Prostate gland (tissue), 2 donors: ENCODE data around the gene PSPN. TPM values are rescaled to one million over a fixed set of nuclear protein-coding genes. Genes with fewer than 3 reads are reported as not detected.

Experiments
- DNase-seq: peaks from one replicate; pipeline ENCODE4 v3.0.0-alpha.2; 2019; ENCODE audit warnings: low spot score
- H3K27ac ChIP-seq, 2 donors: fragments of 200-600 bp; sonication (generic); 2 replicates each; pipeline ENCODE4 v1.5.1; 2017 to 2019
- H3K27me3 ChIP-seq: fragments of 200-600 bp; sonication (generic); replicated peaks from 2 replicates; pipeline ENCODE4 v1.5.1; 2019; ENCODE audit not compliant: insufficient read depth
- H3K36me3 ChIP-seq, 2 donors: fragments of 200-600 bp; sonication (generic); 1 replicate in 1 of 2; 2 replicates in 1 of 2; pipeline versions ENCODE4 v1.5.1 to v1.8.1; 2017 to 2019
- H3K4me1 ChIP-seq: fragments of 200-600 bp; sonication (generic); replicated peaks from 2 replicates; pipeline ENCODE4 v1.5.1; 2019
- H3K4me3 ChIP-seq, 2 donors: fragments of 200-600 bp; sonication (generic); 2 replicates each; pipeline ENCODE4 v1.5.1; 2017 to 2019
- H3K9me3 ChIP-seq: fragments of 200-600 bp; sonication (generic); 2 replicates; pipeline ENCODE4 v1.5.1; 2017
- POLR2A ChIP-seq: fragments of 450-650 bp; IDR thresholded peaks from one replicate; pipeline ENCODE4 v1.6.1; 2016; ENCODE audit warnings: antibody characterized with exemption, mild to moderate bottlenecking
- POLR2AphosphoS5 ChIP-seq: sonication (generic); formaldehyde crosslinking; IDR thresholded peaks from one replicate; pipeline ENCODE4 v1.6.1; 2017; ENCODE audit warnings: antibody characterized with exemption
- WGBS: methylation state at CpG from one replicate; pipeline ENCODE4 v1.1.5; 2018; 5-methylcytosine and 5-hydroxymethylcytosine counted together
- intact Hi-C: fragments of 100-400 bp; cut with DNase I; formaldehyde crosslinking; loops from one replicate; pipeline ENCODE4 v1.14.2; 2022
- microRNA-seq: library from miRNA; unstranded; fragments of <30 nt; microRNA quantifications from one replicate; pipeline ENCODE4, GENCODE V29; 2016
- small RNA-seq, 2 donors: library from RNA; depleted of rRNA; stranded (forward); fragments of <200 nt; gene quantifications; one replicate each; pipeline ENCODE3, GENCODE V24; 2016
- total RNA-seq, 2 donors: library from RNA; depleted of rRNA; stranded (reverse); fragments of >200 nt; gene quantifications; one replicate each; pipeline ENCODE4 v1.1.0, GENCODE V29; 2016
- TF ChIP-seq, protein P1 (sequence below), 4 experiments: fragments of 200-600 bp in 2 of 4; fragments of 450-650 bp in 2 of 4; sonication (generic) in 2 of 4; IDR thresholded peaks; 1 replicate in 3 of 4; 2 replicates in 1 of 4; pipeline ENCODE4 v1.5.1; 2016 to 2019; ENCODE audit warnings: antibody characterized with exemption in 4 of 4, mild to moderate bottlenecking in 2 of 4, moderate library complexity in 2 of 4

The PSPN gene
- total RNA-seq, 2 donors from 2014 or later, result 1.1 to 2.2 TPM

DNA sequence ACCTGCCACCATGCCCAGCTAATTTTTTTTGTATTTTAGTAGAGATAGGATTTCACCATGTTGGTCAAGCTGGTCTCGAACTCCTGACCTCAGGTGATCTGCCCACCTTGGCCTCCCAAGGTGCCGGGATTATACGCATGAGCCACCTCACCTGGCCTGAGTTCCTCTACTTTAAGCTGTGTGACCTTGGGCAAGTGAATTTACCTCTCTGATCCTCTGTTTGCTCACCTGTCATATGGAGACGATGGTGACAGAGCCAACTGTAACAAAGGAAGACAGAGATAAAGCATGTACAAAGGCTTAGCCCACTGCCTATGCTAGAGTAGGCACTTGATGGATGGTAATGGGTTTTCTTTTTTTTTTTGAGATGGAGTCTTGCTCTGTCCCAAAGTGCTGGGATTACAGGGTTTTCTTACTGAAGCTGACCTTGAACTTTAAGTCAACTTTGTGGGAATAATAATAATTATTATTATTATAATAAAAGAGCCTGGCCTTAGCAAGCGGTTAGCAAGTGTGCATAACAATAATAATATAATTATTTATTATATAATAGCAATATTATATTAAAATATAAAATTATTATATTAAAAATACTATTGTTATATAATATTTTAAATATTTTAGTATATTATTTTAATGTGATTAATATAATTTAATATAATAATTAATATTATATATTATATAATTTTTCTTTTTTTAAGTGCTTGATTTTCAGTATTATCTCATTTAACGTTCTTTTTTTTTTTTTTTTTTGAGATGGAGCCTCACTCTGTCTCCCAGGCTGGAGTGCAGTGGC, 41.0 kb downstream of the PSPN start:
- Histone ChIP-seq H3K27ac (no peak overlapping the region), H3K36me3 (no peaks in the 10 kb centered on the region), H3K4me3 (no peak overlapping the region), H3K4me1 (no peaks in the 10 kb centered on the region), H3K27me3 (no peaks in the 10 kb centered on the region), H3K9me3 (no peaks in the 10 kb centered on the region)
- TF ChIP-seq, protein P1, sequence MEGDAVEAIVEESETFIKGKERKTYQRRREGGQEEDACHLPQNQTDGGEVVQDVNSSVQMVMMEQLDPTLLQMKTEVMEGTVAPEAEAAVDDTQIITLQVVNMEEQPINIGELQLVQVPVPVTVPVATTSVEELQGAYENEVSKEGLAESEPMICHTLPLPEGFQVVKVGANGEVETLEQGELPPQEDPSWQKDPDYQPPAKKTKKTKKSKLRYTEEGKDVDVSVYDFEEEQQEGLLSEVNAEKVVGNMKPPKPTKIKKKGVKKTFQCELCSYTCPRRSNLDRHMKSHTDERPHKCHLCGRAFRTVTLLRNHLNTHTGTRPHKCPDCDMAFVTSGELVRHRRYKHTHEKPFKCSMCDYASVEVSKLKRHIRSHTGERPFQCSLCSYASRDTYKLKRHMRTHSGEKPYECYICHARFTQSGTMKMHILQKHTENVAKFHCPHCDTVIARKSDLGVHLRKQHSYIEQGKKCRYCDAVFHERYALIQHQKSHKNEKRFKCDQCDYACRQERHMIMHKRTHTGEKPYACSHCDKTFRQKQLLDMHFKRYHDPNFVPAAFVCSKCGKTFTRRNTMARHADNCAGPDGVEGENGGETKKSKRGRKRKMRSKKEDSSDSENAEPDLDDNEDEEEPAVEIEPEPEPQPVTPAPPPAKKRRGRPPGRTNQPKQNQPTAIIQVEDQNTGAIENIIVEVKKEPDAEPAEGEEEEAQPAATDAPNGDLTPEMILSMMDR (IDR thresholded peaks at IDR 0.05), result no peak
- TF ChIP-seq POLR2A (no peak), POLR2AphosphoS5 (no peak)
- no peak for DNase-seq
- 89% methylated on average over 6 of the region's 6 CpGs for WGBS
- intact Hi-C loops, result no loop called here

DNA sequence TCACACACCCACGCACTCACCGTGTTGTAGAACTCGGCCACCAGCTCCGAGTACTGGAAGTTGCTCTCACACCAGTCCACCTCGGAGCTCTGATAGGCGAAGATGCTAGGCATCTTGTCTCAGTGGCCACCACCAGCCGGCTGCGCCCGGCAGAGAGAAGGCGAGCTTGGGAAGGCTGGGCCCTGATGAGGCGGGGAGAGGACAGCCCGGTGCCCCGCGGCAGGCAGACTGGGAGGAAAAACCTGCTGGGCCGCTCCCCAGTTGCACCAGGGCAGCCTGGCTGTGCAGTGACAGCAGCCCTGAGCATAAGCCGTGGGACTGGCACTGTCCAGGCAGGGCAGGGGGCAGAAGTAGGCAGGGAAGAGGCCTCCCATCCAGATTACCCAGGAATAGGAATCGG, 42.3 kb downstream of the PSPN start, which contains the start of gene ACER1:
Gene ACER1, minus strand, starts transcription at position 174 of the 400 bp plus-strand sequence. Its CDS starts 61 bp downstream, at position 113.
- Histone ChIP-seq H3K36me3 (no peaks in the 10 kb centered on the region), H3K27me3 (no peaks in the 10 kb centered on the region), H3K4me1 (no peaks in the 10 kb centered on the region), H3K4me3 (no peak within 1 kb of the TSS), H3K9me3 (no peaks in the 10 kb centered on the region), H3K27ac (peak within 1 kb of the TSS; percentile 33 to 39)
- 59% methylated on average over 17 of the region's 17 CpGs for WGBS
- DNase-seq, result peak; percentile 50
- no peak for TF ChIP-seq POLR2A
- peak; percentile 56 for TF ChIP-seq POLR2AphosphoS5
- TF ChIP-seq, protein P1 (IDR thresholded peaks at IDR 0.05), result no peak
- intact Hi-C loops, result no loop called here

DNA sequence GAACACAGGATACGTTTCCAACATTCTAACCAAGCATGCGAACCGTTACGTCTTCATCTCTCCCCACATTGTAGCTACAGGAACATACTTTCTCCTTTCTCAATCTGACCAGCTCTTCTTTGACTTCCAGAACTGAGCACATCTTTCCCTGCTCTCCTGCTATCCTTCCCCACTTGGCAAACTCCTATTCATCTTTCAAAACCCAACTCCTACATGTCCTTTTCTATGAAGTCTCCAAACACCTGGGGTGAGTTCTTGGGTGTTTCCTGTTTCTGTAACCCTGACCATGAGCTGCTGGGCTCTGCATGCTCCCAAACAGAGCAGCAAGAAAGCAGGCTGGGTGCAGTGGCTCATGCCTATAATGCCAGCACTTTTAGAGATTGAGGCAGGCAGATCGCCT, 48.9 kb downstream of the PSPN start:
- Histone ChIP-seq H3K27me3 (no peaks in the 10 kb centered on the region), H3K4me1 (no peaks in the 10 kb centered on the region), H3K9me3 (no peaks in the 10 kb centered on the region), H3K4me3 (no peak overlapping the region), H3K27ac (no peak overlapping the region), H3K36me3 (no peaks in the 10 kb centered on the region)
- WGBS, result 83% methylated on average over 5 of the region's 5 CpGs
- intact Hi-C loops, result no loop called here
- DNase-seq, result no peak
- TF ChIP-seq, protein P1 (IDR thresholded peaks at IDR 0.05), result no peak
- no peak for TF ChIP-seq POLR2AphosphoS5
- no peak for TF ChIP-seq POLR2A

DNA sequence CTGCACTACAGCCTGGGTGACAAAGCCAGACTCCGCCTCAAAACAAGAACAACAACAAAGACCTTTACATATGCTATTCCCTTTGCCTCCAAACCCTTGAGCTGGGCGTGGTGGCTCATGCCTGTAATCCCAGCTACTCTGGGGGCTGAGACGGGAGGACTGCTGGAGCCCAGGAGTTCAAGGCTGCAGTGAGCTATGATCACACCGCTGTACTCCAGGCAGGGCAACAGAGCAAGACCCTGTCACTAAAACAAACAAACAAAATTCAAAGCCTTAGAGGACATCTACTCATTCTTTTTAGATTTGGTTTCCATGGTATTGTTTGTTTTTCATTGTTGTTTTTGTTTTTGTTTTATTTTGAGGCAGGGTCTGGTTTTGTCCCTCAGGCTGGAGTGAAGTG, 50.1 kb downstream of the PSPN start:
- 84% methylated on average over 4 of the region's 4 CpGs for WGBS
- DNase-seq, result no peak
- Histone ChIP-seq H3K36me3 (no peaks in the 10 kb centered on the region), H3K27me3 (no peaks in the 10 kb centered on the region), H3K4me1 (no peaks in the 10 kb centered on the region), H3K27ac (no peak overlapping the region), H3K4me3 (no peak overlapping the region), H3K9me3 (no peaks in the 10 kb centered on the region)
- intact Hi-C loops, result no loop called here
- TF ChIP-seq POLR2A (no peak), POLR2AphosphoS5 (no peak)
- TF ChIP-seq, protein P1 (IDR thresholded peaks at IDR 0.05), result no peak

Small RNAs within 50 kb of the gene (microRNA-seq; reads per million reads assigned to microRNA genes)
- gene MIR3940, result 7.5 reads per million, percentile 48 among the genes with 10 or more reads in this experiment
- gene MIR6790, result not detected
- 0.75 reads per million for gene MIR6885

Small RNAs within 50 kb of the gene (small RNA-seq; reads per million reads assigned to genes)
- gene MIR6790 (0 reads per million in 2 donors), gene MIR6885 (0 reads per million in 2 donors)

Other genes starting within 250 kb of the PSPN start
- 10 to 100 TPM in 1 of 2 donors, not detected in 1; 18.7 TPM for gene ACSBG2, start 240.3 kb downstream of the PSPN start, total RNA-seq
- 10 to 100 TPM; 39.9 to 41.4 TPM for gene MLLT1, start 96.0 kb downstream of the PSPN start, total RNA-seq
- 1 to 10 TPM in 1 of 2 donors, not detected in 1; 5.3 TPM for gene ACER1, start 42.3 kb downstream of the PSPN start, total RNA-seq
- gene CLPP, start 14.4 kb downstream of the PSPN start, total RNA-seq, result 10 to 100 TPM; 85.1 to 88.5 TPM
- gene ALKBH7, start 3.1 kb downstream of the PSPN start, total RNA-seq, result 100 to 1,000 TPM; 101 to 111 TPM
- 10 to 100 TPM; 70.7 to 82.7 TPM for gene GTF2F1, start 17.2 kb upstream of the PSPN start, total RNA-seq
- gene KHSRP, start 48.9 kb upstream of the PSPN start, total RNA-seq, result 100 to 1,000 TPM; 146 to 277 TPM
- gene SLC25A41, start 57.8 kb upstream of the PSPN start, total RNA-seq, result under 1 TPM; 0.18 to 0.57 TPM
- gene SLC25A23, start 83.9 kb upstream of the PSPN start, total RNA-seq, result 10 to 100 TPM; 66.2 to 91.3 TPM
- 10 to 100 TPM; 23.1 to 39.3 TPM for gene CRB3, start 88.3 kb upstream of the PSPN start, total RNA-seq
- 1 to 10 TPM in 1 of 2 donors, under 1 TPM in 1; 0.91 to 1.4 TPM for gene DENND1C, start 105.9 kb upstream of the PSPN start, total RNA-seq
- gene TUBB4A, start 126.4 kb upstream of the PSPN start, total RNA-seq, result 100 to 1,000 TPM in 1 of 2 donors, under 1 TPM in 1; 0.23 to 100 TPM
- gene TNFSF9, start 155.1 kb upstream of the PSPN start, total RNA-seq, result 1 to 10 TPM in 1 of 2 donors, not detected in 1; 4.5 TPM
- gene CD70, start 215.2 kb upstream of the PSPN start, total RNA-seq, result not detected